NT2/D1 (cell line): ENCODE results near the gene ABAT.

Experiments used
- DNase-seq: peaks from one replicate; pipeline ENCODE4 v3.0.0-alpha.2; 2011; ENCODE audit warnings: low read depth, low spot score
- H3K27me3 ChIP-seq: 2 replicates; pipeline ENCODE4 v1.6.0; 2011; ENCODE audit warnings: mild to moderate bottlenecking; ENCODE audit not compliant: insufficient read length, insufficient read depth
- H3K36me3 ChIP-seq: 2 replicates; pipeline ENCODE4 v1.6.1; 2011; ENCODE audit warnings: mild to moderate bottlenecking, low read length, mixed read lengths; ENCODE audit not compliant: insufficient read depth, insufficient read length
- H3K4me1 ChIP-seq: 2 replicates; pipeline ENCODE4 v1.5.1; 2011; ENCODE audit not compliant: insufficient read depth, insufficient read length
- H3K4me3 ChIP-seq: 2 replicates; pipeline ENCODE4 v1.5.1; 2011; ENCODE audit warnings: low read depth; ENCODE audit not compliant: insufficient read length
- H3K9ac ChIP-seq: 2 replicates; pipeline ENCODE4 v1.6.0; 2011; ENCODE audit warnings: low read depth; ENCODE audit not compliant: insufficient read length
- H3K9me3 ChIP-seq: 2 replicates; pipeline ENCODE4 v1.5.1; 2011; ENCODE audit warnings: mild to moderate bottlenecking, low read length; ENCODE audit not compliant: insufficient read depth
- SUZ12 ChIP-seq: IDR thresholded peaks from 2 replicates; pipeline ENCODE4 v1.6.1; 2011; ENCODE audit not compliant: insufficient read length, insufficient read depth; ENCODE audit errors: extremely low read depth
- YY1 ChIP-seq: IDR thresholded peaks from 2 replicates; pipeline ENCODE4 v1.6.1; 2011; ENCODE audit not compliant: insufficient read length, insufficient read depth
- ZNF274 ChIP-seq: IDR thresholded peaks from 2 replicates; pipeline ENCODE4 v1.6.1; 2011; ENCODE audit warnings: mild to moderate bottlenecking, low read depth, low read length

Gene ABAT

DNA sequence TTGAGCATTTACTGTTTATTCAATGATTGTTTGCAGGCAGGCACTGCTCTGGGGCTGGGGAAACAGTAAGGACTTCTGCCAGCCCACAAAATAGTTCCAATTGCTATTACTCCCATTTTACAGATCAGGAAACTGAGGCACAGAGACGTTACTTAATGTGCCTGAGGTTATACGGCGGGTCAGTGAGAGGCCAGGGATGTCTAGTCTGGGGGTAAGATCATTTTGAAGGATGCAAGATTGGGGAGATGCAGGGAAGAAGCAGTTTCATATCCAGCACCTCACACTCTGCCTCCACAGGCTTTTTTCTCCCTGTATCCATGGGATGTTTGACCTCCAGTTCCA lies 46.5 kb downstream of the ABAT start:
- DNase-seq: no peak
- TF ChIP-seq SUZ12: no peak
- H3K9me3 ChIP-seq: peaks cover 4% of the 10 kb centered on the region; the same call in 1 of the 2 replicates
- peaks cover 3% of the 10 kb centered on the region for H3K4me1 ChIP-seq
- H3K9ac ChIP-seq: no peak overlapping the region
- no peaks in the 10 kb centered on the region for H3K36me3 ChIP-seq
- H3K27me3 ChIP-seq: no peaks in the 10 kb centered on the region
- no peak overlapping the region for H3K4me3 ChIP-seq

DNA sequence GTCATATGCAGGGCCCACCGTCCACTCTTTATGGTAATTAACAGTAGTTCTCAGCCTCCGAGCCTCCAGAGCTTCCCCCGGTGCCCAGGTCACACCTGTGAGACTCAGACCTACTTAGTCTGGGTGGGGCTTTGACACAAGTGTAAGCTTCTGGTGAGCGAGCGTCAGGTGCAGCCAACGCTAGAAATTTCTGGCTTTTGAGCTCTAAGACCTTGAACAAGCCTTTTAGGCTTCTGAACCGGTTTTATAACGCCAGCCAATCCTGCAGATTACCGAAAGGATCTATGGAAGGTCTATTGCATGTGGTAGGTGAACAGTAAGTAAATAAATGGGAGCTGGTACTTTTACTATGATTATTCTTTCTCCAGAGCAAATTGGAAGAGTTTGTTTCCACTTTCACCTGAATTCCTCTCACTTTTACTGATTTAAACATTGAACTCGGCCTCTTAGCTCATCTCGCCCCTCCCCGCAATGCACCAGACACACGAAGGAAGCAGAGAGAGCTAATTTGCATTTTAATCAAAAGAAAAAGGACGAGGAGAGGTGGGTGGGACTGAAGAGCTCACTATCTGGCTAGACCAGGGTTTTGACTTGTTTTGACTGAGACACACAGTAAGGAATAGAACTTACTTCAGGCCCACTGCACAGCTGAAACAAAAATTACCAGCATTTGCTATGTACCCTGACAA lies 47.1 kb downstream of the ABAT start:
- no peaks in the 10 kb centered on the region for H3K36me3 ChIP-seq
- peaks cover 3% of the 10 kb centered on the region for H3K4me1 ChIP-seq
- DNase-seq: no peak
- TF ChIP-seq ZNF274 (no peak), YY1 (no peak), SUZ12 (no peak)
- no peak overlapping the region for H3K9ac ChIP-seq
- no peaks in the 10 kb centered on the region for H3K27me3 ChIP-seq
- peaks cover 4% of the 10 kb centered on the region; the same call in 1 of the 2 replicates for H3K9me3 ChIP-seq
- no peak overlapping the region for H3K4me3 ChIP-seq

DNA sequence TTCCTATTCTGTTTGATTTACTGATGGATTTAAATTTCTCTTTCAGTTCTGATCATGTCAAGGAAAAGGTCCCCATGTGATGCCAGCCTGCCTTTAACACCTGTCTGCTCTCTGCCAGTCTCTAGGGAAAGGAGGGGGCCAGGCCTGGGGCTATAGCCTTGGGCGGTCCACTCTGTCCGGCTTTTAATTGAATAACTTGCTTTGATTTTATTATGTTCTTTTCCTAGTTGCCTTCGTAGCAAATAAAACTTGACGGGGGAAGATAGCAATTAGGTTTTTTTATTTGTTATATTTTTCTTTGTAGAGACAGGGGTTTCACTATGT lies 47.6 kb downstream of the ABAT start:
- Histone ChIP-seq H3K27me3 (no peaks in the 10 kb centered on the region), H3K4me3 (no peak overlapping the region), H3K4me1 (peaks cover 3% of the 10 kb centered on the region), H3K36me3 (no peaks in the 10 kb centered on the region), H3K9ac (no peak overlapping the region), H3K9me3 (peaks cover 4% of the 10 kb centered on the region; the same call in 1 of the 2 replicates)
- TF ChIP-seq ZNF274 (no peak), YY1 (no peak), SUZ12 (no peak)
- DNase-seq: no peak

DNA sequence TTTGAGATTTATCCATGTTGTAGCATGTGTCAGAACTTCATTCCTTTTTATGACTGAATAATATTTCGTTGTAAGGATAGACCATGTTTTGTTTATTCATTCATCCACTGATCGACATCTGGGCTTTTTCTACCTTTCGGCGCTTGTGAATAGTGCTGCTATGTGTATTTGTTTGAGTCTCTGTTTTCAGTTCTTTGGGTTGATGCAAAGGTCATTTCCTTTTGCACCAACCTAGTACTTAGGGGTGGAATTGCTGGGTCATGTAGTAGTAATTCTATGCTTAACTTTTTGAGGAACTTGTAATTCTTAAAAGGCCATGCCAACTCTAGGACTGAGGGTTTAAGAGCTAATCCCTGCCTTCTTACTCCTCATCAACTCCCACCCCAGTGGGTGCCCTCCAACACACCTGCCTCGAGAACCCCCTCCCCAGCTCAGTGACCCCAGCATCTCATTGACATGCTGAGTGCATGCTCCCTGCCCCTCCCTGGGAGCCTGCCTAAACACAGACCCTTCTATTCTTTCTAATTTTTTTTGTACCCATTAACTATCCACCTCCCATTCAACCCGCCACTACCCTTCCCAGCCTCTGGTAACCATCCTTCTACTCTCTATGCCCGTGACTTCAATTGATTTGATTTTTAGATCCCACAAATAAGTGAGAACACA lies 51.2 kb downstream of the ABAT start:
- Histone ChIP-seq H3K27me3 (no peaks in the 10 kb centered on the region), H3K4me3 (no peak overlapping the region), H3K9me3 (no peaks in the 10 kb centered on the region), H3K36me3 (no peaks in the 10 kb centered on the region), H3K4me1 (peaks cover 8% of the 10 kb centered on the region), H3K9ac (no peak overlapping the region)
- no peak for DNase-seq
- TF ChIP-seq SUZ12 (no peak), YY1 (no peak), ZNF274 (no peak)

DNA sequence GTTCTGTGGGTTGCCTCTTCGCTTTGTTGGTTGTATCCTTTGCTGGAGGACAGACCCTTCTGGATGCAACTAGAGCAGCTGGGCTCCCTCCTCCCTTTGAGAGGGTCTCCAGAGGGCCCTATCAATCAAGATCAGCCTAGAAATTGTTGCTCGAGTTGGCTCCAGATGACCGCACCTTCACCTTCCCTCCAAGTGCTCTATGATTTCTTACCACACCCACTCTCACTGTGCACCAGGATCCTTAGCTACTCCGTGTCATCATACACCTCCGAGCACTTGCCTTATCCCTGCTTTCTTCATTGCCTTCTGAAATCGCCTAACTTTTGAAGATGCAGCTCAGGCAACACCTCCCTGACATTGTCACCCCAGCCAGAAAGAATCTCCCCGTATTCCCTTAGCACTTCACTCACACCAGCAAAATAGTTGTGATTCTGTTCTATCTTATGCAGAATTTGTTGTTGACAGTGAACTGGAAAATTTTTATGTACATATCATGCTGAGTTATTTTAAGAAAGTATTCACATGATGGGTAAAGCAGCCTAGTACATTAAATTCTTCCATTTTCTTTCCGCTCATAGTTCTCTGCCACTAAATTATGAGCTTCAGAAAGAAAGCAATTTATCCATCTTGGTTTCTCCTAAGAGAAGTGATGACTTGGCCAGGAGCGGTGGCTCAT lies 52.9 kb downstream of the ABAT start:
- no peaks in the 10 kb centered on the region for H3K9me3 ChIP-seq
- no peak for TF ChIP-seq SUZ12
- no peak for TF ChIP-seq YY1
- no peak for TF ChIP-seq ZNF274
- no peak overlapping the region for H3K4me3 ChIP-seq
- H3K9ac ChIP-seq: no peak overlapping the region
- no peaks in the 10 kb centered on the region for H3K36me3 ChIP-seq
- H3K27me3 ChIP-seq: no peaks in the 10 kb centered on the region
- no peak for DNase-seq
- peaks cover 5% of the 10 kb centered on the region for H3K4me1 ChIP-seq

DNA sequence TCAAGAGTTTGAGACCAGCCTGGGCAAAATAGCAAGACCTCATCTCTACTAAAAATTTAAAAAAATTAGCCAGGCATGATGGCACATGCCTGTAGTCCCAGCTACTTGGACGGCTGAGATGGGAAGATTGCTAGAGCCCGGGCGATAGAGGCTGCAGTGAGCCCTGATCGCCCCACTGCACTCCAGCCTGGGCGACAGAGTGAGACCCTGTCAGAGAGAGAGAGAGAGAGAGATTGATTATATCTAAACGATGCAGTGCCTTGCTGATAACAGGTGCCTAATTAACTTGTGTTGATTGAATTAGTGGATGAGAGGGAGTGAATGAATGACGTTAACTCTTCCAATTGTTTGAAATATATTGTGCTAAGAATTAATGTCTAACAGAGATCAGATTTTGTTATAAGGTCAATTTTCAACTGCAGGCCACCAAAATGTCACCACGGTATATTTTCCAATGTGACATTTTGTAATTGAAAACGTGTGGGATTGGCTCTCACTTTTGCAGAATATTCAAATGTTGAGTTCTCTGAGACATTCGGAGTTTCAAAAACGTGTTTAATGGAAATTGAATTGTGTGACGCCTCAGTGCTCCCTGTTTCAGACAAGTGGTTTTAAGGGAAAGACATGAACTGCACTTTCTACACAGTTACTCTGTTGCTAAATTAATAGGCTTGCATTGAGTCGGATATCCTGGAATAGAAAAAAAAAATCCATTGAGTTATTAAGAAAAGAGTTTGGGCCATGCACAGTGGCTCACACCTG lies 53.6 kb downstream of the ABAT start:
- DNase-seq: no peak
- TF ChIP-seq YY1 (no peak), SUZ12 (no peak), ZNF274 (no peak)
- Histone ChIP-seq H3K36me3 (no peaks in the 10 kb centered on the region), H3K9ac (no peak overlapping the region), H3K27me3 (no peaks in the 10 kb centered on the region), H3K4me1 (peaks cover 5% of the 10 kb centered on the region), H3K4me3 (no peak overlapping the region), H3K9me3 (no peaks in the 10 kb centered on the region)

DNA sequence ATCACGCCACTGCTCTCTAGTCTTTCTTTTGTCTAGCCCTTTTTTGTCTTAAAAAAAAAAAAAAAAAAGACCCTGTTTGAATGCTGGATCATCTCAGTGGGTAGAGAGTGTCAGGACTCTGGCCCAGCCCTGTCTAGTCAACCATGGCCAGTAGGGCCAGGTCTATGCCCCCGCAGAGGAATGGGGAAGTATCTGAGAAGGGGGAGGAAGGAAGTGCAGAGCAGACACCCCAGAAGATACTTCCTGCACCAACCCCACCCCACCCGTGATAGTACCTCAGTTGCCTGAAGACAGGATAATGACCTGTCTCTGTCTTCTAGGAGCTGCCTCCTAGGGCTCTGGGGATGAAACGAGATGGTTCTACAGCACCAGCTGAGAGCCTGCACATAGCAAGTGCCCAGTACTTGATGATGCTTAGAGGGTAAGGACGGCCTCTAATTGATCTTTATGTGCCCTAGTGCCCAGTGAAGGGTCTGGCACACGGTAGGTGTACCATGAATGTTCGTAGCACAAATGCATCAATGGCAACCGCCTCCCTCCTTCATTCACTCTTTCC lies 55.4 kb downstream of the ABAT start:
- TF ChIP-seq SUZ12 (no peak), YY1 (no peak), ZNF274 (no peak)
- Histone ChIP-seq H3K4me3 (no peak overlapping the region), H3K9me3 (peaks cover 15% of the 10 kb centered on the region), H3K9ac (no peak overlapping the region), H3K27me3 (no peaks in the 10 kb centered on the region), H3K36me3 (no peaks in the 10 kb centered on the region), H3K4me1 (peaks cover 5% of the 10 kb centered on the region)
- no peak for DNase-seq
